HL-60 (cell line): ENCODE measurements around the gene GRIA1.

ENCODE experiments used
- CTCF ChIP-seq: IDR thresholded peaks from one replicate; pipeline ENCODE4 v1.5.1; 2011; ENCODE audit warnings: low read length, control low read depth, inconsistent platforms; ENCODE audit not compliant: insufficient read depth
- GABPA ChIP-seq: IDR thresholded peaks from 2 replicates; pipeline ENCODE4 v1.6.1; 2012; ENCODE audit warnings: low read depth

DNA sequence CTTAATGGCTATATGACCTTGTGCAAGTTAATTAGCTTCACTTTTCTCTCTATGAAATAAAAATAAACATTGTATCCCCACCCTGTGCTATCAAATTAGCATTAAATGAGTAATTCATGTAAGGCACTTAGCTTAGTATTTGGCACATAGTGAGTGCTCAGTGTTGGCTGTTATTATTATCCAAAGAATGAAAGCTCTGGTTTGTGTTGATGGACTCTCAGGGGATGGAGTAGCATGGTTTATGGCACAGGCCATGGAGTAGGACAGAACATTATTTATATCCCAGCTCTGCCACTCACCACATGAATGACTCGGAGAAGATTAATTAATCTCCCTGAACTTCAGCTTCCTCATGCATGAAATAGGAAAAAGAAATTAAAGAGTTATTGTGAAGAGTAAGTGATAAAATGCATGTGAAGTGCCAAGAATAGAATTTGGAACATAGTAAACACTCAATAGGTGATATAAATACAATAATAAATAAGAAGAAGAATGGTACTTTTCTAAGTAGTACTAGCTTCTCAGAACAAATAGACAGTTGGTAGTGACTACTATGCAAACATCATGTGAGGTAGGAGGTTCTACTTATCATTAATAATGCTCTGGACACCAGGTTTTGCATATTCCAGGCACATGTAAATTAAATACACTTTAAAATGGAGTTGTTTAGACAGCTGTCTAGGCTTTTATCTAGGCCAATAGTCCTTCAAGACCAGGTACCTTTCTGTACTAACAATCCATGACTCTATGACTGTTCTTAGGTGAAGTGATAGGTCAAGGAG, 146.4 kb downstream of the GRIA1 start:
- TF ChIP-seq CTCF (no peak), GABPA (no peak)
